Muscle layer of colon (tissue), 2 donors: ENCODE data around the gene NFATC1.

ENCODE experiments used
- H3K27ac ChIP-seq: one replicate; pipeline ENCODE4 v1.7.0; 2013; ENCODE audit warnings: low read depth, mild to moderate bottlenecking, low read length, moderate library complexity
- H3K27me3 ChIP-seq, 2 donors: one replicate each; pipeline ENCODE4 v1.7.0; 2013; ENCODE audit warnings: low read length in 2 of 2, mild to moderate bottlenecking in 2 of 2; ENCODE audit not compliant: insufficient read depth in 2 of 2, control insufficient read depth in 1 of 2
- H3K36me3 ChIP-seq: one replicate; pipeline ENCODE4 v1.7.0; 2013; ENCODE audit warnings: mild to moderate bottlenecking, low read length; ENCODE audit not compliant: insufficient read depth
- H3K4me1 ChIP-seq: one replicate; pipeline ENCODE4 v1.7.0; 2013; ENCODE audit warnings: mild to moderate bottlenecking, low read length; ENCODE audit not compliant: insufficient read depth
- H3K4me3 ChIP-seq, 2 donors: one replicate each; pipeline ENCODE4 v1.7.0; 2013; ENCODE audit warnings: low read length in 2 of 2, low read depth in 1 of 2, mild to moderate bottlenecking in 1 of 2, moderate library complexity in 1 of 2
- H3K9ac ChIP-seq: one replicate; pipeline ENCODE4 v1.7.0; 2013; ENCODE audit warnings: low read length
- H3K9me3 ChIP-seq: one replicate; pipeline ENCODE4 v1.7.0; 2013; ENCODE audit warnings: mild to moderate bottlenecking, low read length
- donor health status: abdominal sarcoma.
- donor health status: Adenocarcinoma of cecum.

NFATC1 gene

GRCh38 chr18:79395761-79396404 lies at the start of gene NFATC1:
Gene NFATC1 (plus strand): TSS chr18:79395930. CDS start chr18:79396225, 295 bp downstream.
- H3K4me1 ChIP-seq: peaks cover 22% of the 10 kb centered on the region
- H3K9me3 ChIP-seq: no peaks in the 10 kb centered on the region
- H3K4me3 ChIP-seq: peak within 1 kb of the TSS; percentile 59 to 64
- H3K36me3 ChIP-seq: no peaks in the 10 kb centered on the region
- H3K9ac ChIP-seq: peak within 1 kb of the TSS; percentile 68
- peak within 1 kb of the TSS; percentile 93 for H3K27ac ChIP-seq
- H3K27me3 ChIP-seq: no peaks in the 10 kb centered on the region

DNA sequence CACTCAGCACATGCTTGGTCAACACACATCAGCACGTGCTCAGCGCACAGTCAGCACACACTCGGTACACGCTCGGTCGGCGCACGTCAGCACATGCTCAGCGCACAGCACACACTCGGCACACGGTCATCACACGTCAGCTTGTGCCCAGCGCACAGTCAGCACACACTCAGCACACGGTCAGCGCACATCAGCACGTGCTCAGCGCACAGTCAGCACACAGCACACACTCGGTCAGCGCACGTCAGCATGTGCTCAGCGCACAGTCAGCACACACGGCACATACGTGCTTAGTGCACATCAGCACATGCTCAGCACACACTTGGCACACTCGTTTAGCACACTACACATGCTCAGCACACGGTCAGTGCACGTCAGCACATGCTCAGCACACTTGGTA lies 49.7 kb upstream of the NFATC1 start:
- Histone ChIP-seq H3K9ac (no peak overlapping the region), H3K4me3 (no peak overlapping the region), H3K27ac (no peak overlapping the region), H3K9me3 (no peaks in the 10 kb centered on the region), H3K27me3 (no peaks in the 10 kb centered on the region), H3K36me3 (peaks cover 72% of the 10 kb centered on the region), H3K4me1 (no peaks in the 10 kb centered on the region)

DNA sequence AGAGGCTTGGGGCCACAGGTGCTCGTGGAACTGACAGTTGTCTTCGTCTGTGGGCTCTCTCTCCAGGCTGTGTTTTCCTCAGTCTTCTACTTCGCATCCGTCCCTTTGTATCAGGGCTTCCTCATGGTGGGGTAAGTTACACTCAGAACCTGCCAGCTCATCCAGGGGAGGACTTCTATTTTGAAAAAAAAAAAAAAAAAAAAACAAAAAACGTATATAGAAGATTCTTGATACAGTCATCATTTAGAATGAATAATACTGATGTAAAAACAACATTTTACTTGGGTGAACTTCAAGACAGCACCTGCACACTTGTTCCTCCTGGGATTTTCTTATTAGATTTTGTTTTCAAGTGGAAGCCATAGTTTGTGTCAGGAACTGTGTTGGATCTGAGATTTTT lies 47.7 kb upstream of the NFATC1 start:
- no peak overlapping the region for H3K9ac ChIP-seq
- H3K27me3 ChIP-seq: no peaks in the 10 kb centered on the region
- peaks cover 79% of the 10 kb centered on the region for H3K36me3 ChIP-seq
- no peak overlapping the region for H3K4me3 ChIP-seq
- no peaks in the 10 kb centered on the region for H3K9me3 ChIP-seq
- H3K4me1 ChIP-seq: no peaks in the 10 kb centered on the region
- no peak overlapping the region for H3K27ac ChIP-seq

GRCh38 chr18:79352432-79352831 lies 43.3 kb upstream of the NFATC1 start:
- H3K27me3 ChIP-seq: no peaks in the 10 kb centered on the region
- H3K9me3 ChIP-seq: no peaks in the 10 kb centered on the region
- H3K27ac ChIP-seq: no peak overlapping the region
- H3K4me1 ChIP-seq: no peaks in the 10 kb centered on the region
- no peak overlapping the region for H3K9ac ChIP-seq
- H3K36me3 ChIP-seq: peaks cover 38% of the 10 kb centered on the region
- H3K4me3 ChIP-seq: no peak overlapping the region

DNA sequence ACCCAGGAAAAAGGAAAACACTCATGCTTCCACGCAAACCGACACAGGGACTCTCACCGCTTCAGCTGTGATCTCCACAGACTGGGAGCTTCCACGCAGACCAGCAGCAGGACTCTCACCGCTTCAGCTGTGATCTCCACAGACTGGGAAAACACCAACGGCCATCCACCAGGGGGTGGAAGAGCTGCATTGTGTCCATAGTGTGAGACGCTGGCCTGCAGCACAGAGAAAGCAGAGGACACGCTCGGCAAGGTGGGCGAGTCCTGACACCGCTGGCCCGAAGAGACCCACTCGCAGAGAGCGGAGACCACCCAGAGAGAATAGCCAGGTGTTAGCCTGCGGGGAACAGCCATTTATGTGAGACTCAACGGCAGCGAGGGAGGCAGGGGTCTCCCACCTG lies 42.5 kb upstream of the NFATC1 start:
- no peak overlapping the region for H3K27ac ChIP-seq
- no peak overlapping the region for H3K4me3 ChIP-seq
- H3K4me1 ChIP-seq: no peaks in the 10 kb centered on the region
- no peaks in the 10 kb centered on the region for H3K27me3 ChIP-seq
- no peak overlapping the region for H3K9ac ChIP-seq
- peaks cover 30% of the 10 kb centered on the region for H3K36me3 ChIP-seq
- no peaks in the 10 kb centered on the region for H3K9me3 ChIP-seq

DNA sequence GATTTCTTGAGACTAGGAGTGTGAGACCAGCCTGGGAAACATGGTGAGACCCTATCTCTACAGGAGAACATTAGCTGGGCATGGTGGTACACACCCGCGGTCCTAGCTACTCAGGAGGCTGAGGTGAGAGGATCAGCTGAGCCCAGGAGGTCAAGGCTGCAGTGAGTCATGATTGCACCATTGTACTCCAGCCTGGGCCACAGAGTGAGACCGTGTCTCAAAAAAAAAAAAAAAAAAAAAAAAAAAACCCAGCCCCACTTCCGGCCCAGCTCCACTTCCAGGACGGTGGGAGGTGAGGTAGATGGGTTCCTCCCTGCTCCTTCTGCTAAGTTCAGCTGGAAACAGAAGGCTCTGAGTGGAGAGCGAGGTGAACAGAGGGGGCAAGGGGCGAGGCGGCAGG lies 41.4 kb upstream of the NFATC1 start:
- no peak overlapping the region for H3K9ac ChIP-seq
- H3K9me3 ChIP-seq: no peaks in the 10 kb centered on the region
- peaks cover 23% of the 10 kb centered on the region for H3K36me3 ChIP-seq
- no peaks in the 10 kb centered on the region for H3K27me3 ChIP-seq
- no peak overlapping the region for H3K27ac ChIP-seq
- no peak overlapping the region for H3K4me3 ChIP-seq
- no peaks in the 10 kb centered on the region for H3K4me1 ChIP-seq

- no peak overlapping the region for H3K9ac ChIP-seq
- no peaks in the 10 kb centered on the region for H3K27me3 ChIP-seq
- H3K36me3 ChIP-seq: peaks cover 24% of the 10 kb centered on the region
- no peaks in the 10 kb centered on the region for H3K4me1 ChIP-seq
- H3K4me3 ChIP-seq: no peak overlapping the region
- H3K27ac ChIP-seq: no peak overlapping the region
- no peaks in the 10 kb centered on the region for H3K9me3 ChIP-seq
Observed at GRCh38 chr18:79355433-79356335, 40.0 kb upstream of the NFATC1 start.

DNA sequence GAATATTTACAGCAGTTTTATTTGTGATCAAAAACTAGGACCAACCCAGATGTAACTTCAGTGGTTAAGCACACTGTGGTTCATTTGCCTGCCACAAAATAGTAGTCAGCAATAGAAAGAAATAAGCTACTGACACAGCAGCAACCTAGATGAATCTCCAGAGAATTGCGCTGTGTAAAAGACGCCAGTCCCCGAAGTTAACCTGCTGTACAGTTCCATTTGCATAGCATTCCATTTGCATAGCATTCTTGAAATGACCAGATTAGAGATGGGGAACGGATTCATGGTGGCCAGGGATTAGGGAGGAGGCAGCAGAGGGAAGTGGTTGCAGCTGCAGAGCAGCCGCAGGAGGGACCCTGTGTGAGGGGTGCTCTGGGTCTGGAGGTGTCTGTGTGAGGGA lies 39.3 kb upstream of the NFATC1 start:
- Histone ChIP-seq H3K4me1 (no peaks in the 10 kb centered on the region), H3K27me3 (no peaks in the 10 kb centered on the region), H3K9ac (no peak overlapping the region), H3K9me3 (no peaks in the 10 kb centered on the region), H3K27ac (no peak overlapping the region), H3K36me3 (peaks cover 23% of the 10 kb centered on the region), H3K4me3 (no peak overlapping the region)

- peaks cover 38% of the 10 kb centered on the region for H3K36me3 ChIP-seq
- no peaks in the 10 kb centered on the region for H3K9me3 ChIP-seq
- H3K27ac ChIP-seq: no peak overlapping the region
- no peak overlapping the region for H3K9ac ChIP-seq
- H3K27me3 ChIP-seq: no peaks in the 10 kb centered on the region
- H3K4me3 ChIP-seq: no peak overlapping the region
- no peaks in the 10 kb centered on the region for H3K4me1 ChIP-seq
Observed at GRCh38 chr18:79360933-79361332, 34.8 kb upstream of the NFATC1 start.

GRCh38 chr18:79361766-79362522 lies 33.8 kb upstream of the NFATC1 start:
- no peaks in the 10 kb centered on the region for H3K27me3 ChIP-seq
- no peaks in the 10 kb centered on the region for H3K9me3 ChIP-seq
- no peak overlapping the region for H3K4me3 ChIP-seq
- H3K9ac ChIP-seq: no peak overlapping the region
- H3K4me1 ChIP-seq: no peaks in the 10 kb centered on the region
- no peak overlapping the region for H3K27ac ChIP-seq
- H3K36me3 ChIP-seq: peaks cover 38% of the 10 kb centered on the region

- Histone ChIP-seq H3K4me1 (no peaks in the 10 kb centered on the region), H3K9ac (no peak overlapping the region), H3K4me3 (no peak overlapping the region), H3K27ac (no peak overlapping the region), H3K36me3 (peaks cover 23% of the 10 kb centered on the region), H3K27me3 (no peaks in the 10 kb centered on the region), H3K9me3 (no peaks in the 10 kb centered on the region)
Observed at GRCh38 chr18:79365701-79366100, 30.0 kb upstream of the NFATC1 start.
